WTC11 (cell line): ENCODE data around the gene SEZ6L. TPM values are rescaled to one million over a fixed set of nuclear protein-coding genes. Genes with fewer than 3 reads are reported as not detected.
A peak's percentile ranks its signal among the peaks of the same experiment; 100 is the strongest.

Source experiments
- ATAC-seq: fragments of 200-7000 bp; cut with Tn5 transposase; 2 replicates; pipeline ENCODE4 v1.10.0; 2021; ENCODE audit warnings: mild to moderate bottlenecking, moderate library complexity
- CTCF ChIA-PET: fragments of 300-600 bp; sonication (Branson Sonifier 250); formaldehyde crosslinking; loops from one replicate; lab custom pipeline; 2021; ENCODE audit warnings: antibody characterized with exemption; lab: Charles Lee
- POLR2A ChIA-PET: fragments of 350-600 bp; sonication (Branson Sonifier 250); formaldehyde crosslinking; loops from one replicate; lab custom pipeline; 2021; ENCODE audit warnings: antibody characterized with exemption; lab: Charles Lee
- DNase-seq: peaks from one replicate; pipeline ENCODE4 v3.0.0; 2021; ENCODE audit warnings: low spot score
- H3K27ac Mint-ChIP-seq: 2 replicates; pipeline ENCODE4 v1.8.0; 2021; ENCODE audit warnings: mixed read lengths
- H3K27me3 Mint-ChIP-seq: 2 replicates; pipeline ENCODE4 v1.8.0; 2021; ENCODE audit warnings: low read depth, mild to moderate bottlenecking, moderate library complexity, mixed read lengths
- H3K36me3 Mint-ChIP-seq: 2 replicates; pipeline ENCODE4 v1.8.0; 2021; ENCODE audit warnings: mixed read lengths
- H3K4me1 Mint-ChIP-seq: 2 replicates; pipeline ENCODE4 v1.8.0; 2022; ENCODE audit warnings: mixed read lengths
- H3K4me3 Mint-ChIP-seq: 2 replicates; pipeline ENCODE4 v1.8.0; 2021; ENCODE audit warnings: mild to moderate bottlenecking, moderate library complexity, mixed read lengths
- H3K9me3 Mint-ChIP-seq: 2 replicates; pipeline ENCODE4 v1.8.0; 2021; ENCODE audit warnings: mixed read lengths
- CBFB ChIP-seq: sonication (generic); formaldehyde crosslinking; IDR thresholded peaks from 2 replicates; pipeline ENCODE4 v1.8.1; 2022; ENCODE audit warnings: mild to moderate bottlenecking, low read depth, missing genetic modification reagents
- ETV6 ChIP-seq: sonication (generic); formaldehyde crosslinking; IDR thresholded peaks from 2 replicates; pipeline ENCODE4 v1.8.1; 2022; ENCODE audit warnings: mild to moderate bottlenecking, missing genetic modification reagents
- FOXK1 ChIP-seq: sonication (generic); formaldehyde crosslinking; IDR thresholded peaks from 2 replicates; pipeline ENCODE4 v1.8.0; 2022; ENCODE audit warnings: mild to moderate bottlenecking, moderate library complexity, missing genetic modification reagents
- FOXP1 ChIP-seq: sonication (generic); formaldehyde crosslinking; IDR thresholded peaks from 2 replicates; pipeline ENCODE4 v1.8.0; 2022; ENCODE audit warnings: missing genetic modification reagents, mild to moderate bottlenecking, moderate library complexity, borderline replicate concordance
- GABPB1 ChIP-seq: sonication (generic); formaldehyde crosslinking; IDR thresholded peaks from 2 replicates; pipeline ENCODE4 v1.8.1; 2023; ENCODE audit warnings: mild to moderate bottlenecking, missing genetic modification reagents
- KAT7 ChIP-seq: sonication (generic); formaldehyde crosslinking; IDR thresholded peaks from 2 replicates; pipeline ENCODE4 v1.8.1; 2023; ENCODE audit warnings: missing genetic modification reagents, mild to moderate bottlenecking, borderline replicate concordance
- MXD4 ChIP-seq: fragments of 250-450 bp; sonication (Bioruptor Pico); IDR thresholded peaks from 2 replicates; pipeline ENCODE4 v1.8.0; 2021; ENCODE audit warnings: mild to moderate bottlenecking, moderate library complexity, borderline replicate concordance
- MYBL2 ChIP-seq: sonication (generic); formaldehyde crosslinking; IDR thresholded peaks from 2 replicates; pipeline ENCODE4 v1.8.1; 2023; ENCODE audit warnings: mild to moderate bottlenecking, moderate library complexity, missing genetic modification reagents
- NFATC4 ChIP-seq: fragments of 250-450 bp; sonication (Bioruptor Pico); IDR thresholded peaks from 2 replicates; pipeline ENCODE4 v1.9.0; 2021; ENCODE audit warnings: mild to moderate bottlenecking
- OVOL2 ChIP-seq: fragments of 250-450 bp; sonication (Bioruptor Pico); IDR thresholded peaks from 2 replicates; pipeline ENCODE4 v1.9.0; 2021; ENCODE audit warnings: mild to moderate bottlenecking, borderline replicate concordance
- PRRX2 ChIP-seq: fragments of 250-450 bp; sonication (Bioruptor Pico); IDR thresholded peaks from 2 replicates; pipeline ENCODE4 v1.8.0; 2021; ENCODE audit warnings: mild to moderate bottlenecking
- RELA ChIP-seq: sonication (generic); formaldehyde crosslinking; IDR thresholded peaks from 2 replicates; pipeline ENCODE4 v1.8.1; 2022; ENCODE audit warnings: missing genetic modification reagents, mild to moderate bottlenecking, borderline replicate concordance
- SOX15 ChIP-seq: fragments of 250-450 bp; sonication (Bioruptor Pico); IDR thresholded peaks from 2 replicates; pipeline ENCODE4 v1.9.0; 2021; ENCODE audit warnings: mild to moderate bottlenecking
- SP1 ChIP-seq: sonication (generic); formaldehyde crosslinking; conservative IDR thresholded peaks from 2 replicates; pipeline ENCODE4 v1.8.1; 2022; ENCODE audit warnings: missing genetic modification reagents
- TEAD4 ChIP-seq: sonication (generic); formaldehyde crosslinking; IDR thresholded peaks from 2 replicates; pipeline ENCODE4 v1.8.0; 2022; ENCODE audit warnings: mild to moderate bottlenecking, missing genetic modification reagents
- ZNF219 ChIP-seq: sonication (generic); formaldehyde crosslinking; IDR thresholded peaks from 2 replicates; pipeline ENCODE4 v1.8.0; 2023; ENCODE audit warnings: missing genetic modification reagents, mild to moderate bottlenecking, borderline replicate concordance
- ZNF232 ChIP-seq: sonication (generic); formaldehyde crosslinking; IDR thresholded peaks from 2 replicates; pipeline ENCODE4 v1.8.0; 2022; ENCODE audit warnings: mild to moderate bottlenecking, missing genetic modification reagents
- ZNF396 ChIP-seq: fragments of 250-450 bp; sonication (Bioruptor Pico); IDR thresholded peaks from 2 replicates; pipeline ENCODE4 v1.8.0; 2021; ENCODE audit warnings: mild to moderate bottlenecking, moderate library complexity, borderline replicate concordance
- ZNF416 ChIP-seq: fragments of 250-450 bp; sonication (Bioruptor Pico); IDR thresholded peaks from 2 replicates; pipeline ENCODE4 v1.9.0; 2021; ENCODE audit warnings: mild to moderate bottlenecking, inconsistent platforms
- total RNA-seq: library from RNA; stranded (reverse); gene quantifications from 3 replicates; pipeline ENCODE4 v1.2.3, GENCODE V29; 2021
- TF ChIP-seq, protein P1 (sequence below): sonication (generic); formaldehyde crosslinking; IDR thresholded peaks from 2 replicates; pipeline ENCODE4 v1.8.0; 2022; ENCODE audit warnings: mild to moderate bottlenecking, missing genetic modification reagents
- TF ChIP-seq, protein P2 (sequence below): sonication (generic); formaldehyde crosslinking; IDR thresholded peaks from 2 replicates; pipeline ENCODE4 v1.8.0; 2022; ENCODE audit warnings: mild to moderate bottlenecking, missing genetic modification reagents
- TF ChIP-seq, protein P3 (sequence below): sonication (generic); formaldehyde crosslinking; IDR thresholded peaks from 2 replicates; pipeline ENCODE4 v1.8.1; 2022; ENCODE audit warnings: mild to moderate bottlenecking, moderate library complexity, missing genetic modification reagents
- TF ChIP-seq, protein P4 (sequence below): sonication (generic); formaldehyde crosslinking; IDR thresholded peaks from 2 replicates; pipeline ENCODE4 v1.8.1; 2023; ENCODE audit warnings: mild to moderate bottlenecking, moderate library complexity, missing genetic modification reagents
- TF ChIP-seq, protein P5 (sequence below): sonication (generic); formaldehyde crosslinking; IDR thresholded peaks from 2 replicates; pipeline ENCODE4 v1.8.0; 2022; ENCODE audit warnings: mild to moderate bottlenecking, missing genetic modification reagents
- TF ChIP-seq, protein P6 (sequence below): sonication (generic); formaldehyde crosslinking; IDR thresholded peaks from 2 replicates; pipeline ENCODE4 v1.8.1; 2022; ENCODE audit warnings: missing genetic modification reagents, borderline replicate concordance

The SEZ6L gene
- total RNA-seq, 1 experiment from 2014 or later, result 0.57 TPM

DNA sequence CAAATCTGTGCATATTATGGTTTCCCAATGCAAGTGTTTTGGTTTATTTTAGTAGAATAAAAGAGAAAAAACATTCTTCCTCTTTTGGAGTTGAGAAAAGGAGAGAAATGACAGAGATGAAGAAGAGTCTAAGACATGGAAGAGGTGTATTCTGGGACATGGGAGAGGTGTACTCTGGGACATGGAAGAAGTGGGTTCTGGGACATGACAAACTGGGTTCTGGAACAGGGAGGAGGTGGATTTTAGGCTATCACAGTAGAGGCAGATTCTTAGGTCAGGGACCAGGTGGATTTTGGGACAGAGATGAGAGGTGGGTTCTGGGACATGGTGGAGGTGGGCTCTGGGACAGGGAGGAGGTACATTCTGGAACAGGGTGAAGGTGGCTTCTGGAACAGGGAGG, 257.7 kb downstream of the SEZ6L start:
- TF ChIP-seq ZNF219 (CRISPR knock-in tag) (no peak), ZNF232 (CRISPR knock-in tag) (no peak), GABPB1 (CRISPR knock-in tag) (no peak), NFATC4 (CRISPR knock-in tag) (no peak), MYBL2 (CRISPR knock-in tag) (no peak), FOXK1 (CRISPR knock-in tag) (no peak), MXD4 (no peak), OVOL2 (no peak), SOX15 (CRISPR knock-in tag) (no peak), KAT7 (CRISPR knock-in tag) (no peak), ETV6 (CRISPR knock-in tag) (no peak), RELA (no peak), CBFB (CRISPR knock-in tag) (no peak)
- TF ChIP-seq, protein P1, sequence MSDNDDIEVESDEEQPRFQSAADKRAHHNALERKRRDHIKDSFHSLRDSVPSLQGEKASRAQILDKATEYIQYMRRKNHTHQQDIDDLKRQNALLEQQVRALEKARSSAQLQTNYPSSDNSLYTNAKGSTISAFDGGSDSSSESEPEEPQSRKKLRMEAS, result no peak
- TF ChIP-seq, protein P2, sequence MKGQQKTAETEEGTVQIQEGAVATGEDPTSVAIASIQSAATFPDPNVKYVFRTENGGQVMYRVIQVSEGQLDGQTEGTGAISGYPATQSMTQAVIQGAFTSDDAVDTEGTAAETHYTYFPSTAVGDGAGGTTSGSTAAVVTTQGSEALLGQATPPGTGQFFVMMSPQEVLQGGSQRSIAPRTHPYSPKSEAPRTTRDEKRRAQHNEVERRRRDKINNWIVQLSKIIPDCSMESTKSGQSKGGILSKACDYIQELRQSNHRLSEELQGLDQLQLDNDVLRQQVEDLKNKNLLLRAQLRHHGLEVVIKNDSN (CRISPR knock-in tag), result no peak
- TF ChIP-seq, protein P3, sequence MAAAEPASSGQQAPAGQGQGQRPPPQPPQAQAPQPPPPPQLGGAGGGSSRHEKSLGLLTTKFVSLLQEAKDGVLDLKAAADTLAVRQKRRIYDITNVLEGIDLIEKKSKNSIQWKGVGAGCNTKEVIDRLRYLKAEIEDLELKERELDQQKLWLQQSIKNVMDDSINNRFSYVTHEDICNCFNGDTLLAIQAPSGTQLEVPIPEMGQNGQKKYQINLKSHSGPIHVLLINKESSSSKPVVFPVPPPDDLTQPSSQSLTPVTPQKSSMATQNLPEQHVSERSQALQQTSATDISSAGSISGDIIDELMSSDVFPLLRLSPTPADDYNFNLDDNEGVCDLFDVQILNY (CRISPR knock-in tag), result no peak
- no peak overlapping the region for H3K27ac Mint-ChIP-seq

DNA sequence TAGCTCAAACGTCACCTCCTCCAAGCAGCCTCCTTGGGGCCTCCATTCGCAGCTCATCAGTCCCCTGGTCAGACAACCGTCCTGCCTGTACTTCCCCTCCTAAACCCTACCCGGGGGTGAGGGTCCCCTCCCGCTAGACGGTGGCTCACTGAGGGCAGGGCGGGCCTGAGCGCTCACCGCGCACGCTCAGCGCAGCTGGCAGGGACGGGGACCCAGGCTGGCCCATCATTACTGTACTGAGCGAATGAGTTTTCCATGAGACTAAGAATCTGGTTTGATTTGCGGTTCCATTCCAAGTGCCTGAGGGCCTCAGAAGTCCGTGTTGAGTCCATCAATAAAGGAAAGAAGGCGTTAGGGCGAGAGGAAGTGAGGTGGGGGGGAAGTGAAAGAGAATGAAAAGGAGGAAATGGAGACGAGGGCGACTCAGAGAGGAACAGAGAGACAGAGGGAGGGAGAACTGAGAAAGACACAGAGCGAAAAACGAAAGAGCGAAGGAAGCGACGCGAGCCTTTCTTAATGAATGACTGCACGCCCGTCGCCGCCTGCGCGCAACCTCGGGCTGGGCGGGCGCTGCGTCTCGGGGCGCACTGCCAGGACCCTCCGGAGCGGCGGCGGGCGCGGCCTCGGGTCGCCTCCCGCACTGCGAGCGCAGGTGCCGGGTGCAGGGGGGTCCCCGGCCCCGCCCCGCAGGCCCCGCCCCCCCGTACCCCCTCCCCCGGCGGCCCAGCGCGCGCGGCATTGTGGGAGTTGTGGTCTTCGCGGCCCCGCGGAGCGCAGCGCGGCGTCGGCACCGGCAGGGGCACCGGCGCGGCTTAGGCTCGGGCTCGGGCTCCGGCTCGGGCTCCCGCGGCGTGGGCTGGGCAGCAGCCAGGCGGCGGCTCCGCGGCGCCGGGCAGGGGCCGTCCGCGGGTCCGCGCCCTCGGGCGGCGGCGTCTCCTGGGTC, 259.5 kb downstream of the SEZ6L start, which contains the start of gene ASPHD2:
TSS of gene ASPHD2 (plus strand) at position 746 of the 943 bp plus-strand sequence. CDS start 4,356 bp downstream, outside the sequence.
- Mint-ChIP-seq H3K27ac (peak within 1 kb of the TSS; percentile 25; the same call in 1 of the 2 replicates), H3K4me3 (peak within 1 kb of the TSS; percentile 90), H3K27me3 (peaks cover 48% of the 10 kb centered on the region), H3K9me3 (peaks cover 5% of the 10 kb centered on the region), H3K4me1 (peaks cover 15% of the 10 kb centered on the region), H3K36me3 (no peaks in the 10 kb centered on the region; the same call in 1 of the 2 replicates)
- POLR2A ChIA-PET, result interaction anchor here (1.0 kb wide), 1 partner anchor 12 kb away, joined by 3 read pairs; no protein-coding TSS in a partner anchor
- TF ChIP-seq, protein P4, sequence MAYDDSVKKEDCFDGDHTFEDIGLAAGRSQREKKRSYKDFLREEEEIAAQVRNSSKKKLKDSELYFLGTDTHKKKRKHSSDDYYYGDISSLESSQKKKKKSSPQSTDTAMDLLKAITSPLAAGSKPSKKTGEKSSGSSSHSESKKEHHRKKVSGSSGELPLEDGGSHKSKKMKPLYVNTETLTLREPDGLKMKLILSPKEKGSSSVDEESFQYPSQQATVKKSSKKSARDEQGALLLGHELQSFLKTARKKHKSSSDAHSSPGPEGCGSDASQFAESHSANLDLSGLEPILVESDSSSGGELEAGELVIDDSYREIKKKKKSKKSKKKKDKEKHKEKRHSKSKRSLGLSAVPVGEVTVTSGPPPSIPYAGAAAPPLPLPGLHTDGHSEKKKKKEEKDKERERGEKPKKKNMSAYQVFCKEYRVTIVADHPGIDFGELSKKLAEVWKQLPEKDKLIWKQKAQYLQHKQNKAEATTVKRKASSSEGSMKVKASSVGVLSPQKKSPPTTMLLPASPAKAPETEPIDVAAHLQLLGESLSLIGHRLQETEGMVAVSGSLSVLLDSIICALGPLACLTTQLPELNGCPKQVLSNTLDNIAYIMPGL (CRISPR knock-in tag), result 0 out of 2 replicates have a peak, but pooled peaks have one; percentile 54
- TF ChIP-seq ETV6 (CRISPR knock-in tag) (peak; percentile 55; the same call in 1 of the 2 replicates), FOXP1 (0 out of 2 replicates have a peak, but pooled peaks have one; percentile 28), ZNF396 (CRISPR knock-in tag) (no peak), TEAD4 (no peak), ZNF416 (CRISPR knock-in tag) (0 out of 2 replicates have a peak, but pooled peaks have one; percentile 56), PRRX2 (CRISPR knock-in tag) (no peak), SP1 (CRISPR knock-in tag) (peak; percentile 45; the same call in 1 of the 2 replicates)
- TF ChIP-seq, protein P5, sequence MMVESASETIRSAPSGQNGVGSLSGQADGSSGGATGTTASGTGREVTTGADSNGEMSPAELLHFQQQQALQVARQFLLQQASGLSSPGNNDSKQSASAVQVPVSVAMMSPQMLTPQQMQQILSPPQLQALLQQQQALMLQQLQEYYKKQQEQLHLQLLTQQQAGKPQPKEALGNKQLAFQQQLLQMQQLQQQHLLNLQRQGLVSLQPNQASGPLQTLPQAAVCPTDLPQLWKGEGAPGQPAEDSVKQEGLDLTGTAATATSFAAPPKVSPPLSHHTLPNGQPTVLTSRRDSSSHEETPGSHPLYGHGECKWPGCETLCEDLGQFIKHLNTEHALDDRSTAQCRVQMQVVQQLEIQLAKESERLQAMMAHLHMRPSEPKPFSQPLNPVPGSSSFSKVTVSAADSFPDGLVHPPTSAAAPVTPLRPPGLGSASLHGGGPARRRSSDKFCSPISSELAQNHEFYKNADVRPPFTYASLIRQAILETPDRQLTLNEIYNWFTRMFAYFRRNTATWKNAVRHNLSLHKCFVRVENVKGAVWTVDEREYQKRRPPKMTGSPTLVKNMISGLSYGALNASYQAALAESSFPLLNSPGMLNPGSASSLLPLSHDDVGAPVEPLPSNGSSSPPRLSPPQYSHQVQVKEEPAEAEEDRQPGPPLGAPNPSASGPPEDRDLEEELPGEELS (CRISPR knock-in tag), result peak; percentile 63; the same call in 1 of the 2 replicates
- TF ChIP-seq, protein P6, sequence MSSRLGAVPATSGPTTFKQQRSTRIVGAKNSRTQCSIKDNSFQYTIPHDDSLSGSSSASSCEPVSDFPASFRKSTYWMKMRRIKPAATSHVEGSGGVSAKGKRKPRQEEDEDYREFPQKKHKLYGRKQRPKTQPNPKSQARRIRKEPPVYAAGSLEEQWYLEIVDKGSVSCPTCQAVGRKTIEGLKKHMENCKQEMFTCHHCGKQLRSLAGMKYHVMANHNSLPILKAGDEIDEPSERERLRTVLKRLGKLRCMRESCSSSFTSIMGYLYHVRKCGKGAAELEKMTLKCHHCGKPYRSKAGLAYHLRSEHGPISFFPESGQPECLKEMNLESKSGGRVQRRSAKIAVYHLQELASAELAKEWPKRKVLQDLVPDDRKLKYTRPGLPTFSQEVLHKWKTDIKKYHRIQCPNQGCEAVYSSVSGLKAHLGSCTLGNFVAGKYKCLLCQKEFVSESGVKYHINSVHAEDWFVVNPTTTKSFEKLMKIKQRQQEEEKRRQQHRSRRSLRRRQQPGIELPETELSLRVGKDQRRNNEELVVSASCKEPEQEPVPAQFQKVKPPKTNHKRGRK (CRISPR knock-in tag), result 0 out of 2 replicates have a peak, but pooled peaks have one; percentile 39
- CTCF ChIA-PET, result interaction anchor here (0.5 to 2.7 kb wide), 6 partner anchors 29 to 74 kb away, joined by 3 to 21 read pairs (median 4); no protein-coding TSS in a partner anchor
- peak; percentile 86 for ATAC-seq
- peak; percentile 74 for DNase-seq

More for the DNA sequence above, 257.7 kb downstream of the SEZ6L start:
- peaks cover 17% of the 10 kb centered on the region for H3K9me3 Mint-ChIP-seq
- no peaks in the 10 kb centered on the region for H3K36me3 Mint-ChIP-seq
- DNase-seq (no peak), ATAC-seq (no peak)
- peaks cover 55% of the 10 kb centered on the region for H3K27me3 Mint-ChIP-seq
- CTCF ChIA-PET, result no interaction called here
- H3K4me3 Mint-ChIP-seq, result no peak overlapping the region
- POLR2A ChIA-PET, result no interaction called here
- H3K4me1 Mint-ChIP-seq, result peaks cover 15% of the 10 kb centered on the region
